VCaP (cell line): ENCODE data around the gene CDH26.
"Not testable (repeated sequence)": the region's sequence is repeated elsewhere in the genome, so short reads cannot be mapped to it uniquely, and the experiment has no call there.

ENCODE experiments used
- H3K27ac ChIP-seq: fragments of 450-650 bp; 2 replicates; pipeline ENCODE4 v1.5.1; 2017
- CTCF ChIP-seq: fragments of 450-650 bp; conservative IDR thresholded peaks from 2 replicates; pipeline ENCODE4 v1.5.1; 2017; ENCODE audit warnings: mild to moderate bottlenecking, moderate library complexity

Gene CDH26

DNA sequence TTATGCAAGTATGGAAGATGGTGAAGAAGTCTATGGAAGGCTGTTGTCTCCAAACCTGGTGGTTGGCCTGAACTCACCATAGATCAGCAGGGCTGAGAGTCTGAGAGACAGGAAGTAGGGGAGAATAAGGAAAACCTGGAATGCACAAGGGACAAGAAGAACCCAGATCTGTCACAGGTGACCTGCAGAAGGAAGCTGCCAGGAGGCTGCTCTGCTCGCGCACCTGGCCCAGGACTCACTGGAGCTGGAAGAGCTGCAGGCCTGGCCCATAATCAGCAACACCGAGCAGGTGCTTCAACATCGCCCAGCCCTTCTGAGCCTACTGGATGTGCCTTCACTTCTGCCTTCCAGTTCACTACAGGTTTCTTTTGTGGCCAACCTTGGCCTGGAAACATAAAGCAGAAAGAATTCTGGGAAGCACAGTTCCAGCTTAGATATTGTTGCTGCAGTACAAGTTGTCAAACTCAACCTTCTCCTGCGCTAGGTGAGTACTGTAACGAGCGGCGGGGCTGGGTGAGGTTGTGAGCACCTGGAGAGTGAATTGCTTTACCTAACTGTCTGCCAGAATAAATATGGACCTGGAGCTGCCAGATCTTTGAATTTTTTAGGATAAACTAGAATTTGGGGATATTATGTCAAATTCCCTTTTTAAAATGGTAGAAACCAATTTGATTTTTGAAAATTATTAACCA is 82.4 kb downstream of the CDH26 start:
- TF ChIP-seq CTCF = no peak
- no peak overlapping the region for H3K27ac ChIP-seq

DNA sequence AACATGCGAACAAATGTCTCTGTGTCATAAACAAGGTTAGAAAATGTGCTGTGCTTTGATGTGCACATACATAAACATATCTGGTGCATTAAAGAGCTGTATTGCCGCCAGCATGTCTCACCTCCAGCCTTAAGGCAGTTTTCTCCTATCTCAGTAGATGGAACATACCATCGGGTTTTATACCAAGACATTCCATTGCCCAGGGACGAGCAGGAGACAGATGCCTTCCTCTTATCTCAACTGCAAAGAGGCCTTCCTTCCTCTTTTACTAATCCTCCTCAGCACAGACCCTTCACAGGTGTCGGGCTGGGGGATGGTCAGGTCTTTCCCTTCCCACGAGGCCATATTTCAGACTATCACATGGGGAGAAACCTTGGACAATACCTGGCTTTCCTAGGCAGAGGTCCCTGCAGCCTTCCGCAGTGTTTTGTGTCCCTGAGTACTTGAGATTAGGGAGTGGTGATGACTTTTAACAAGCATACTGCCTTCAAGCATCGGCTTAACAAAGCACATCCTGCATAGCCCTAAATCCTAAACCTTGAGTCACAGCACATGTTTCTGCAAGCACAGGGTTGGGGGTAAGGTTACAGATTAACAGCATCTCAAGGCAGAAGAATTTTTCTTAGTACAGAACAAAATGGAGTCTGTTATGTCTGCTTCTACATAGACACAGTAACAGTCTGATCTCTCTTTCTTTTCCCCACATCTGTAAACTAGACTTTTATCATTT is 83.4 kb downstream of the CDH26 start:
- not testable (repeated sequence) for H3K27ac ChIP-seq

- TF ChIP-seq CTCF = no peak
- no peak overlapping the region for H3K27ac ChIP-seq
These were observed 85.2 kb downstream of the CDH26 start for GRCh38 chr20:60043435-60043834.

- TF ChIP-seq CTCF = no peak
- peak overlapping the region; percentile 19; the same call in 1 of the 2 replicates for H3K27ac ChIP-seq
These were observed 87.8 kb downstream of the CDH26 start for GRCh38 chr20:60046011-60046413.

DNA sequence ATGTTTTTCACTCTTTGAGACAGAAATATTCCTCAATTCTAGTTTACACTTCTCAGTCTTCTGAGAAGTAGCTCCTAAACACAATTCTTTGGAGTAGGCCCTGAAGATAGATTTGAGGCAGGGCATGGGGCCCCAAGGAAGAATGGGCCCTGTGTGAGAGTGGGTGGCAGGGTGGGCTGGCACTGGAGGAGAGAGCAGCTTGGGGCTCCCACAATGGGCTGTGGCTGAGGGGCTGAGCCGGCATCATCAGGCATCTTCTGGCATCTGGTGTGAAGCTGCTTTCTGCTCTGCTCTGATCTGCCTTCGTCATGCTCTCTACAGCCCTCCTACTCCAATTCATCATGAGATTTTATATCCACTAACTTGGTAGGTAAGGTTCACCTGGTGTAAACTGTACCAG is 88.2 kb downstream of the CDH26 start:
- H3K27ac ChIP-seq = peak overlapping the region; percentile 19; the same call in 1 of the 2 replicates
- no peak for TF ChIP-seq CTCF

DNA sequence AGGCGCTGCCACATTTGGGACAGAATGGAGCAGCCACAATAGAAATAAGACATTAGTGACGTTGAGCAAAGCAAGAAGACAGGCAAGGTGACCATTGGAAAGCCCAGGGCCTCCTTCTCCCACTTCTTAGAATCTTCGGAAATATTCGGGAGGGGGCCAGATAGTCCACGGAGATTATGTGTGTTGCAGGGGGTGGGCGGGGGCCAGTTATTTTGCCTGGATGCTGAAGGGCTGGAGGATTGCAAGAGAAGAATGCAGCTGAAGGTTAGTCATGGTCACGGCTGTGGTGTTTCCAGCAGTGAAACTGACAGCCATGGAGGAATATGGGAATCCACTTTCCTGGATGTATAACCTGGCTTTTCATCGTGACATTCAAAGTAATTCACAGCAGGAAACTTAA is 88.6 kb downstream of the CDH26 start:
- no peak overlapping the region for H3K27ac ChIP-seq
- no peak for TF ChIP-seq CTCF

- H3K27ac ChIP-seq = no peak overlapping the region
- TF ChIP-seq CTCF = no peak
These were observed 90.7 kb downstream of the CDH26 start for GRCh38 chr20:60048634-60049521.
